HepG2 (cell line): Measurements from ENCODE around the gene NAGA. TPM values are rescaled to one million over a fixed set of nuclear protein-coding genes. Genes with fewer than 3 reads are reported as not detected.

Experiments
- ARID5B ChIP-seq: IDR thresholded peaks from 2 replicates; pipeline ENCODE4 v1.4.0; 2020; ENCODE audit warnings: mild to moderate bottlenecking, missing genetic modification reagents
- HNRNPK ChIP-seq: fragments of 200-400 bp; formaldehyde crosslinking; IDR thresholded peaks from 2 replicates; pipeline ENCODE4 v1.6.1; 2018; ENCODE audit warnings: low read length, low read depth, moderate library complexity, mild to moderate bottlenecking; ENCODE audit not compliant: poor library complexity, severe bottlenecking
- KIAA2018 ChIP-seq: sonication (generic); formaldehyde crosslinking; IDR thresholded peaks from 2 replicates; pipeline ENCODE4 v1.5.0; 2020; ENCODE audit warnings: mild to moderate bottlenecking, missing genetic modification reagents, borderline replicate concordance
- NRL ChIP-seq: sonication (generic); formaldehyde crosslinking; IDR thresholded peaks from 2 replicates; pipeline ENCODE4 v1.5.0; 2020; ENCODE audit warnings: missing genetic modification reagents, mild to moderate bottlenecking, moderate library complexity, borderline replicate concordance
- STAT6 ChIP-seq: sonication (generic); formaldehyde crosslinking; IDR thresholded peaks from 2 replicates; pipeline ENCODE4 v1.4.0; 2020; ENCODE audit warnings: missing genetic modification reagents, mild to moderate bottlenecking, borderline replicate concordance
- polyA plus RNA-seq, 8 experiments: library from polyadenylated mRNA; depleted of rRNA in 3 of 8; stranded (reverse) in 7 of 8; unstranded in 1 of 8; fragments of >200 nt; fragmentation: Illumina TruSeq in 4 of 8; extraction: Trizol in 4 of 8; gene quantifications; 2 replicates each; pipeline versions ENCODE4 v1.2.1 to v1.2.3, GENCODE V29; 2011 to 2016; ENCODE audit warnings: low read depth in 4 of 8, missing spikeins in 1 of 8, mixed read lengths in 1 of 8; ENCODE audit not compliant: insufficient read depth in 1 of 8
- total RNA-seq, 5 experiments: library from RNA; depleted of rRNA; stranded (reverse); fragments of >200 nt; fragmentation: Illumina TruSeq; extraction: Trizol; gene quantifications; 2 replicates each; pipeline ENCODE4 v1.2.3, GENCODE V29; 2016; ENCODE audit warnings: low read depth in 1 of 5

The NAGA gene
- total and polyA plus RNA-seq, 2 of the 13 experiments (the other 11 are each of a cell fraction or from before 2014, with no cell fraction given), result 15.1 to 23.4 TPM

- TF ChIP-seq KIAA2018 (CRISPR knock-in tag) (0 out of 2 replicates have a peak, but pooled peaks have one; percentile 22), NRL (peak; percentile 58; the same call in 1 of the 2 replicates), HNRNPK (peak; percentile 45), ARID5B (peak; percentile 53; the same call in 1 of the 2 replicates), STAT6 (CRISPR knock-in tag) (no peak; the same call in 1 of the 2 replicates)
Observed at GRCh38 chr22:42079319-42080251, 9.0 kb upstream of the NAGA start, which contains the start of gene SMDT1 (continued).
